ENCODE data around the gene TRIM38. TPM values are rescaled to one million over a fixed set of nuclear protein-coding genes. Genes with fewer than 3 reads are reported as not detected.
A peak's percentile ranks its signal among the peaks of the same experiment; 100 is the strongest.
"Not testable (repeated sequence)": the region's sequence is repeated elsewhere in the genome, so short reads cannot be mapped to it uniquely, and the experiment has no call there.

The TRIM38 gene
- total and polyA plus RNA-seq, 2 donors from 2014 or later: 12.2 to 27.9 TPM

DNA sequence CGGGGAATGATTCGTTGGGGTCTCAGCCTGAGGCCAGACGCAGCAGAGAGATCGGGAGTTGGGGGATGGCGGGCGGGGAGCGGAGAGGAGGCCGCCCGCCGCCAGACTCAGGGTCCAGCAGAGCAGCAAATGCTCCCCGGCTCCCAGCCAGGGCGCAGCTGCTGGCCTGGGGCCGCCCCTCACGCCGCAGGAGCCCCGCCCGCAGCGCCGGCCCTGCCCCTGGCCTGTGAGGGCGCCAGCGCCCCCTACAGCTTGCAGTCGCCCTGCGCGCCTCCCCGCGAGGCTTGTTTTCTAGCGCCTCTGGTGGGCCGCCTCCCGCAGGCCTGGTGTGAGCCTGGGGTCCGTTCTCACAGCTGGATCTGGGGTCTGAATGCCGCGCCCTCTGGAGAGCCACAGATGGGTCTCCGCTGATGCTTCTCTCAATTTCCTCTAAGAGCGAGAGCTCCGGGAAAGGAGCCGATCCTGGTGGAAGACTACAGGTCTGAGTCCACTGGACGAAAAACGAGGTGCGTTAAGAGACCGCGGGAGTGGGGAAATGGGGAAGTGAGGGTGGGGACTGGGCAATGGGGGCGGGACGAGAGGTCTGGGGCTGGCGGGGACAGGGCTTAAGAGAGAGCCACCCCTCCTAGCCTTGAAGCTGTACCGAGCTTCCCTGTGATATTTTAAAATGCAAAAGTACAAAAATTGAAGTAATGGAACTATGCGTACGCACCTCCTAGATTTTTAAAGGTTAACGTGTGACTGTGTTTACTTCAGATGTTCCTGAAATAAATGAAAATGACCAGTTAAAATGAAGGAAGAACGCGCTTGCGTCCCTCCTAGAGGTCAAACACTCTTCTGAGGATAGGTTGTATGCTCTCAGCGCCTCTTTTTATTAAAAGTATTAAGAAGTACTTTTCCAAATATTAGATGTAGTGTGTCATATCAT lies 30.1 kb downstream of the TRIM38 start:
- Histone ChIP-seq H3K9me3 (ENCODE audit: control insufficient read depth in 2 of 3, insufficient read depth in 1 of 3, low read length in 3 of 3) (no peaks in the 10 kb centered on the region), H3K27ac (ENCODE audit: low read depth in 2 of 2, low read length in 2 of 2) (peak overlapping the region; percentile 87 to 90), H3K4me1 (ENCODE audit: control insufficient read depth in 2 of 3, insufficient read depth in 2 of 3, low read depth in 1 of 3, low read length in 3 of 3) (no peaks in the 10 kb centered on the region), H3K4me3 (ENCODE audit: low read length in 3 of 3) (peak overlapping the region; percentile 79 to 95 (median 80)), H3K36me3 (ENCODE audit: control insufficient read depth in 2 of 3, insufficient read depth in 3 of 3, low read length in 3 of 3) (peaks cover 0 to 5% (median under 1%) of the 10 kb centered on the region in 3 donors), H3K9ac (ENCODE audit: low read length in 3 of 3) (peak overlapping the region; percentile 50 to 94 (median 91)), H3K27me3 (ENCODE audit: control insufficient read depth, insufficient read depth, low read length) (no peaks in the 10 kb centered on the region)
- TF ChIP-seq, protein P1, sequence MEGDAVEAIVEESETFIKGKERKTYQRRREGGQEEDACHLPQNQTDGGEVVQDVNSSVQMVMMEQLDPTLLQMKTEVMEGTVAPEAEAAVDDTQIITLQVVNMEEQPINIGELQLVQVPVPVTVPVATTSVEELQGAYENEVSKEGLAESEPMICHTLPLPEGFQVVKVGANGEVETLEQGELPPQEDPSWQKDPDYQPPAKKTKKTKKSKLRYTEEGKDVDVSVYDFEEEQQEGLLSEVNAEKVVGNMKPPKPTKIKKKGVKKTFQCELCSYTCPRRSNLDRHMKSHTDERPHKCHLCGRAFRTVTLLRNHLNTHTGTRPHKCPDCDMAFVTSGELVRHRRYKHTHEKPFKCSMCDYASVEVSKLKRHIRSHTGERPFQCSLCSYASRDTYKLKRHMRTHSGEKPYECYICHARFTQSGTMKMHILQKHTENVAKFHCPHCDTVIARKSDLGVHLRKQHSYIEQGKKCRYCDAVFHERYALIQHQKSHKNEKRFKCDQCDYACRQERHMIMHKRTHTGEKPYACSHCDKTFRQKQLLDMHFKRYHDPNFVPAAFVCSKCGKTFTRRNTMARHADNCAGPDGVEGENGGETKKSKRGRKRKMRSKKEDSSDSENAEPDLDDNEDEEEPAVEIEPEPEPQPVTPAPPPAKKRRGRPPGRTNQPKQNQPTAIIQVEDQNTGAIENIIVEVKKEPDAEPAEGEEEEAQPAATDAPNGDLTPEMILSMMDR (IDR thresholded peaks at IDR 0.05; ENCODE audit: borderline replicate concordance, extremely low read depth, insufficient read depth): peak; percentile 92
- no peak for FAIRE-seq
- intact Hi-C loops (cut with DNase I): no loop called here
- DNase-seq: peak; percentile 98 to 99 (median 98)

DNA sequence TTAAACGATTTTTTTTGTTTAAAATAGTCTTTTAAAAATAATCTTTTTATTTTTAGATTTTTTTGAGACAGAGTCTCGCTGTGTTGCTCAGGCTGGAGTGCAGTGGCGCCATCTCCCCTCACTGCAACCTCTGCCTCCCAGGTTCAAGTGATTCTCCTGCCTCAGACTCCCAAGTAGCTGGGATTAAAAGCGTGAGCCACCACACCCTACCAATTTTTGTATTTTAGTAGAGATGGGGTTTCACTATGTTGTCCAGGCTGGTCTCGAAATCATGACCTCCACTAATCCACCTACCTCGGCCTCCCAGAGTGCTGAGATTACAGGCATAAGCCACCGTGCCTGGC lies 30.7 kb downstream of the TRIM38 start:
- H3K9ac ChIP-seq (ENCODE audit: low read length in 3 of 3); H3K27ac ChIP-seq (ENCODE audit: low read depth in 2 of 2, low read length in 2 of 2); H3K36me3 ChIP-seq (ENCODE audit: control insufficient read depth in 2 of 3, insufficient read depth in 3 of 3, low read length in 3 of 3); FAIRE-seq; H3K27me3 ChIP-seq (ENCODE audit: control insufficient read depth, insufficient read depth, low read length); H3K9me3 ChIP-seq (ENCODE audit: control insufficient read depth in 2 of 3, insufficient read depth in 1 of 3, low read length in 3 of 3); H3K4me1 ChIP-seq (ENCODE audit: control insufficient read depth in 2 of 3, insufficient read depth in 2 of 3, low read depth in 1 of 3, low read length in 3 of 3); DNase-seq; intact Hi-C loops (cut with DNase I): not testable (repeated sequence)
- H3K4me3 ChIP-seq (ENCODE audit: low read length in 3 of 3): peak overlapping the region; percentile 70 to 86 (median 80)

DNA sequence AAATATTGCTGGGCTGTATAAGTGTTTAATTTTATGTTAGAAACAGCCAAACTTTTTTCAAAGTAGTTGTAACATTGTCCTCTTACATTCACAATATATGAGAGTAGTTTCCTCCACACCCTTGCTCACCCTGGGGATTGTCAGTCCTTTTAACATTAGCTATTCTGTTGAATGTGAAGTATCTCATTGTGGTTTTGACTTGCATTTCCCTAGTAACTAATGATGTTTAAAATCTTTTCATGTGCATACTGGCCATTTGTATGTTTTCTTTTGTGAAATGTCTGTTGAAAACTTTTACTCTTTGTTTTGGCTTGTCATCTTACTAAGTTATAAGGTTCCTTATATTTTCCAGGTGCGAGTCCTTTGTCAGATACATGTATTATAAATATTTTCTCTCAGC lies 32.9 kb downstream of the TRIM38 start:
- FAIRE-seq (no peak), DNase-seq (no peak)
- H3K36me3 ChIP-seq (ENCODE audit: control insufficient read depth in 2 of 3, insufficient read depth in 3 of 3, low read length in 3 of 3): peaks cover 0 to 9% (median 4%) of the 10 kb centered on the region in 3 donors
- H3K27ac ChIP-seq (ENCODE audit: low read depth in 2 of 2, low read length in 2 of 2): no peak overlapping the region
- TF ChIP-seq, protein P1 (IDR thresholded peaks at IDR 0.05; ENCODE audit: borderline replicate concordance, extremely low read depth, insufficient read depth): no peak
- H3K9ac ChIP-seq (ENCODE audit: low read length in 3 of 3): no peak overlapping the region
- no peaks in the 10 kb centered on the region for H3K27me3 ChIP-seq (ENCODE audit: control insufficient read depth, insufficient read depth, low read length)
- intact Hi-C loops (cut with DNase I): no loop called here
- H3K4me3 ChIP-seq (ENCODE audit: low read length in 3 of 3): no peak overlapping the region
- no peaks in the 10 kb centered on the region for H3K4me1 ChIP-seq (ENCODE audit: control insufficient read depth in 2 of 3, insufficient read depth in 2 of 3, low read depth in 1 of 3, low read length in 3 of 3)
- no peaks in the 10 kb centered on the region for H3K9me3 ChIP-seq (ENCODE audit: control insufficient read depth in 2 of 3, insufficient read depth in 1 of 3, low read length in 3 of 3)

DNA sequence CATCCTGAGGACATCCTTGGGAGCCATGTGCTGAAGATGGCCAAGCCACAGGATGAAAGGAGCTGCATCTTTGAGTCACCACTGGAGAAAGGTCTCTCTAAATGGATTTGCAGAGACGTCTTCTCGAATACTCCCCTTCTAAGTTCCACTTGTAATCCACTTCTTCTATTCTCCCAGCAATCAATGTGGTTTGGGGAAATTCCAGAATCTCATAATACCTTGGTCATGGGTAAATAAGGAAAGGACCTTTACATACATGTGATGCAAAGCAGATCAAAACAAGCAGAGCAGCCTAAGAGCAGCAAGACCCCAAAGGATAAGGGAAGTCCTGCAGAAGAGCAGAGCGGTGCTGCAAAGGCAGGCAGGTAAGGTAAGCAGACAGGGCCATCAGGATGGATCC lies 35.3 kb downstream of the TRIM38 start:
- TF ChIP-seq, protein P1 (IDR thresholded peaks at IDR 0.05; ENCODE audit: borderline replicate concordance, extremely low read depth, insufficient read depth): no peak
- intact Hi-C loops (cut with DNase I): no loop called here
- FAIRE-seq: no peak

More for the DNA sequence above, 35.3 kb downstream of the TRIM38 start:
- Histone ChIP-seq H3K27ac (ENCODE audit: low read depth in 2 of 2, low read length in 2 of 2) (no peak overlapping the region), H3K4me1 (ENCODE audit: control insufficient read depth in 2 of 3, insufficient read depth in 2 of 3, low read depth in 1 of 3, low read length in 3 of 3) (no peaks in the 10 kb centered on the region), H3K36me3 (ENCODE audit: control insufficient read depth in 2 of 3, insufficient read depth in 3 of 3, low read length in 3 of 3) (peaks cover 0 to 9% (median 4%) of the 10 kb centered on the region in 3 donors), H3K4me3 (ENCODE audit: low read length in 3 of 3) (no peak overlapping the region), H3K9ac (ENCODE audit: low read length in 3 of 3) (no peak overlapping the region), H3K27me3 (ENCODE audit: control insufficient read depth, insufficient read depth, low read length) (no peaks in the 10 kb centered on the region), H3K9me3 (ENCODE audit: control insufficient read depth in 2 of 3, insufficient read depth in 1 of 3, low read length in 3 of 3) (no peaks in the 10 kb centered on the region)
- no peak for DNase-seq
